GM23248 (cell line): ENCODE data around the gene CD58.

Experiments
- EZH2 ChIP-seq: fragments of 200-600 bp; sonication (generic); IDR thresholded peaks from 2 replicates; pipeline ENCODE4 v1.6.1; 2018; ENCODE audit warnings: antibody characterized with exemption, mild to moderate bottlenecking; ENCODE audit not compliant: insufficient read depth, poor library complexity, severe bottlenecking
- EZH2phosphoT487 ChIP-seq: fragments of 200-600 bp; sonication (generic); IDR thresholded peaks from 2 replicates; pipeline ENCODE4 v1.6.1; 2018; ENCODE audit warnings: antibody characterized with exemption, moderate library complexity, mild to moderate bottlenecking, low read depth; ENCODE audit not compliant: insufficient read depth

GRCh38 chr1:116570358-116571214 is at the start of gene CD58:
- TF ChIP-seq EZH2 (no peak), EZH2phosphoT487 (no peak)
